ENCODE results near the gene NPY1R.

The NPY1R gene

DNA sequence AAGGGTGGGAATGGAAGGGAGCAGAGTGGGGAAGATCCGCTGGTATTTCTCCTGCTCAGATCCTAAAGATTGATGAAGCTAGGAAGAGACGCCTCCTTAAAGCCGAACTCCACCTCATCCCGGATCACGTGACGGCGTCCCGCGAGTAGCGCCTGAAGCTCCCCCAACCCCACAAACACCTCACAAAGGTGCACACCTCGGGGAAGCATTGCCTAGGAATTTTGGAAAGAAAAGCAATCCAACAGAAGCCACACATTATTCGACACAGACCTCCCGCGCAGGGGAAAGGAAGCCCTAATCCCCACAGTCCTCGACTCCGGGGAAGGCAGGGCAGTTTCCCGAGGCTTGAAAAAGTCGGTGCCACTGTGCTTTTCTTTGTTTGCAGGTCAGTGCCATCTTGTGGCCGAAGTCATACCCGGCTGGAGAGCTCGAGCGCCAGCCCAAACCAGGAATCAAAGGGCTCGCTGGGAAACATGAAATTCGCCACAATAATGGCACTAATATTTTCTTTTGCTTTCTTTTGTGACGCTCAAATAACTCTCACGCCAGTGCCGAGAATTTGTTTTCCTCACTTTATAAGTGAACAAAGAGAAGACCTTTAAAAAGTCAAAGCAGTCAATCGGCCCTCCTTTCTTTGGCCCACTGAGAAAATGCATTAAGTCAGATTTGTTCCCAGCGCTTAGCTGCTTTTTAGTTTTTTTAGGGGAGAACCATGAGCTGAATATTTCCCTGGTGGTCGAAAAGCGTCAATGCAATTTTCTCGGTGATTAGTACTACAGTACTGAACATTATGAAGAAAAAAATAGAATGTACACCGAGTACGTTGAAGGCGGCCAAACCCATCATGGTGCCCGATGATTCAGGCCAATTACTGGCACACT is at the start of gene NPY1R:
NPY1R (minus strand) TSS at position 71 of the 881 bp plus-strand sequence. CDS start 6,042 bp downstream, outside the sequence.
- peak; percentile 55 for DNase-seq

DNA sequence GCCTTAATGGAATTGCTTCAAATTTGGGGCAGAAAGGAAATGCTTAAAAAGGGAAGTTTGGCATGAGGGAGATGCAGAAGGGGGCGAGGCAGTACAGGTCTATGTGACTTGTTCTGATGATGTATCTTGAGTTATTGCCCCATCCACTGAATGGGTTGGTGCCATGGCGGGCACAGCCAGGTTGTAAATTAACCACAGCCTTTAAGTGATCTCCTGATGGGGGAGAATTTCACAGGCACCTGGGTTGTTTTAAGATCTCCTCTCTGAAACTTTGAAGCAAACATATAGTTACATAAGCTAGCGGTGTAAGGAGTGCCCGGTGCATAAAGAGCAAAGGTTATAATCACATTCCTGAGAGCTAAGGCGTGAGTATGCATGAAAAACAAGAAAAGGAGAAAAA is 48.3 kb upstream of the NPY1R start:
- DNase-seq = no peak

DNA sequence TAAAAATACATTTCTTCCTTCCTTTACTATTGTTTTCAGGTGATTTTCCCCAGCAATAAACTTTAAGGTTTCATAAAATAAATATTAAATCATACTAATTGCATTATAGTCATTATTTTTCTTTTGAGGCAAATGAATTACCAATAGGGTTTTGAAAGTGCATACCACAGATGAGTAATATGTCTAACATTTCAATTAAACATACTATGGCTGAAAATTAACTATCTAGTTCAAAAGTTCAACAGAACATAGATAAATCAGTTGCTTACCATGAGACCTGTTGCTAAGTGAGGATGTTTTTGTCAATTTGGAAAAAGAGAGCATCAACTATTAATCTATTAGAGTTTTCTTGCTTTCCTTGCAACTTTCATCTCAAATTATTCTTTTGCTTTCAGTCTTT is 46.3 kb upstream of the NPY1R start:
- no peak for DNase-seq

DNA sequence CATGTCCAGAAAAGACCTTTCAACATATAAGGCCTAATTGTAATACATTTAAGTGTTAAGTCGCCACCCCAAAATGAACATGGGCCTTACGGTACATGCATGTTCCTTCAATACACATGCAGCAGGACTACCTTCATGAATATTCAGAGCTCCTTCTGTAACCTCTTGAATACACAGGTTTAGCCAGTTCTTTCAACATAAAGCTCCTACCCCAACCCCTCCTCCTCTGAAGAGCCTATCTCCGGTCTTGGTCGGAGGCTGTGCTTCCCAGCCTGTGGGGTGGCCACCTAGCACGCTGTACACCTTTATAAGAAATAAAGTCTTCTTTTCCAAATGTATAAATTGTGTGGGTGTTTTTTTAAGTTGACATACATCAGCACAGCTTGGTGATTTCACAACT is 39.6 kb upstream of the NPY1R start:
- no peak for DNase-seq

DNA sequence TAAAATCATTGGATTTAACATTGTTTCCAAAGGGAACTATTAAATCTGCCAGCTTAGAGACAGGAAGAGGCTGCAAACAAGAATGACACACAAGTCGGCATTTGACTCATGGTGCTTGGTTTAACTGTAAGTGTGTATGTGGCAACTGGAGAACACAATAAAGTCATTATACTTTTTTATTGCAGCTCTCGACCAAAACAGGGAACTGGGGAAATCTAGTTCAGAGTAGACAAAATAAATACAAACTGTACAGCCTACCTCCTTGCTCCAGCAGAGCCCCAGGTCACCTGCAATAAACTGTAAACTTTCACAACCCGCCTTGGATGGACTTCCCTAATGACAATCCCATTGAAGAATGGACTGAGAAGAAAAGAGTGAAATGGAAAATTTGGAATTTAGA is 35.3 kb upstream of the NPY1R start:
- no peak for DNase-seq

DNA sequence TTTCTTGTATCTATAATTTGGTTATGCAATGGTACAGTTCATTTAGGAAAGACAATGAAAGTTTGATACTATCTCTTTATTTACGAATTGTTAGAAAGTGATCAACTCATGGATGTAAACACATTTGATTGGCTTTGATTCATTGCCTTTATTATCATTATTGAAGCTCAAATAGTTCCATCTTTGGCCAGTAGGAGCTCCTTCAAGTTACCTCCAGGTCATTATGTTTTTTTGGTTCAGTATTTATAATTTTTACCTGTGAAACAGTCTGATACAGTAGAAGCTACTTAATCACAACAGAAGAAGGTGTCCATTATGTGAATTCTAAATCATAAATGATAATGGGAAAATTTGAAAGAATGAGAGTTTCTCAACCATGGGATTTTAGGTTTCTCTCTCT is 23.7 kb upstream of the NPY1R start:
- no peak for DNase-seq

DNA sequence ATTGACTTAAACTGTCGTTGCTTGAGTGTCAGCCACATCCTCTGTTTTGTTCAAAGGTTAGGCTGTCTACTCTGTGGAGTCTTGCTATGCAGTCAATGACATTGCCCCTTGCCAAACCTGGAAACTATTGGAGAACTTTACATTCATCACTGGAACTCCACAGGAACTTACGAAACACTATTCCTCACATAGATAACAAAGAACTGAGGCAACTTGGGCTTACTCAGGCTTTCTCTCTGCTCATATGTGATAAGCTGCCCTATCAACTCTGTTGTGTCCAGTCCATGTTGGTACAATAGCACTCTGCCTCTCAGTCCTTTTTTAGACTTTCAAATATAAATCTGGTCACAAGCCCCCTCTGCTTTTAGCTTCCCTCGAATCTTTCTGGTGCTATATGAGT is 20.7 kb upstream of the NPY1R start:
- no peak for DNase-seq

DNA sequence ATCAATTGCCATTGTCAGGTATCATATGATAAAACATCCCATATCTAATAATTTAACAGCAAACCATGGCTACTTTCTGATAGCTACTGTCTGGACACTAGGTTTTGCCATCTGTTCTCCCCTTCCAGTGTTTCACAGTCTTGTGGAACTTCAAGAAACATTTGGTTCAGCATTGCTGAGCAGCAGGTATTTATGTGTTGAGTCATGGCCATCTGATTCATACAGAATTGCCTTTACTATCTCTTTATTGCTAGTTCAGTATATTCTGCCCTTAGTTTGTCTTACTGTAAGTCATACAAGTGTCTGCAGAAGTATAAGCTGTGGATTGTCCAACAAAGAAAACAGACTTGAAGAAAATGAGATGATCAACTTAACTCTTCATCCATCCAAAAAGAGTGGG is 18.3 kb upstream of the NPY1R start:
- DNase-seq = no peak

DNA sequence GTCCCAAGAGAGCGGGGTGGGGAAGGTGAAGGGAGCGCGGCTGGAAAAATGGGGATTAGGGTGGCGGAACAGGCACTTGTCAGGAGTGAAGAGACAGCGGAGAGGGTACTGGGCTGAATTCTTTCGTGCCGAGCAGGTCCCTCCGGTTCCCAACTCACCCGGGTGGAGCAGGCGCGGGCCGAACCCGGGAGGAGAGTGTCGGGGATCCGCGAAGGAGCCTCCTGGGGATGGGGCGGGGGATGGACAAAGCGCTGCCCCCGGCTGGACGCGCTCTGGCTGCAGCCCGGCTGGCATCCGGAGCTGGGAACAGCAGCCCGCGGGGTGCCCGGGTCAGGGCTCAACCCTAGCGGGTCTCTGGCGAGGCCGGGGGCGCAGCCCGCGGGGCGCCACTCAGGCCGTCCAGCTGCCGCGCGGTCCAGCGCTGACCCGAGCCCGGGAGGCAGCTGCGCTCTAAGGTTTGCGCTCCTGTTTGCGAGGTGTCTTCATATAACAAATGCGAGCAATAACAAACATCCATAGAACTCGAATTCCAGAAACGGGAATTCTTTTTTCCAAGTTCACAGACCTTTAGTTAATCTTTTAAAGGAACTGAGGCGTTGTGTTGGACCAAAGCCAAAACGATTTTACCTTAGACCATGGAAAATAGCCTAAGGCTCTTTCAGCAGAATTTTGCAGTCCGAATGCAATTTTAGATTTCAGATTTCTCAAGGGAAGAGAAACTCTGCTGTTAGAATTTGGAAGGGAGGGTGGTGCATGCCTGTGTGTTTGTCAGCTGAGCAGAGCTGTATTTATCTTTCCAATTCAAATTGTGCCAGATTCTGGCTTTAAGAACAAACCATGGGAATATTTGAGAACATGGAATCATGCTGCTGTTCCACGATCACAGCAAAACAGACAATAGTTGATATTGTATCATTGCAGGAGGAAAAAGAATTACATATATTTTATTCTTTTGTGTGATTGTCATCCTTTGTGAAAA is 12.0 kb upstream of the NPY1R start:
- DNase-seq = no peak

DNA sequence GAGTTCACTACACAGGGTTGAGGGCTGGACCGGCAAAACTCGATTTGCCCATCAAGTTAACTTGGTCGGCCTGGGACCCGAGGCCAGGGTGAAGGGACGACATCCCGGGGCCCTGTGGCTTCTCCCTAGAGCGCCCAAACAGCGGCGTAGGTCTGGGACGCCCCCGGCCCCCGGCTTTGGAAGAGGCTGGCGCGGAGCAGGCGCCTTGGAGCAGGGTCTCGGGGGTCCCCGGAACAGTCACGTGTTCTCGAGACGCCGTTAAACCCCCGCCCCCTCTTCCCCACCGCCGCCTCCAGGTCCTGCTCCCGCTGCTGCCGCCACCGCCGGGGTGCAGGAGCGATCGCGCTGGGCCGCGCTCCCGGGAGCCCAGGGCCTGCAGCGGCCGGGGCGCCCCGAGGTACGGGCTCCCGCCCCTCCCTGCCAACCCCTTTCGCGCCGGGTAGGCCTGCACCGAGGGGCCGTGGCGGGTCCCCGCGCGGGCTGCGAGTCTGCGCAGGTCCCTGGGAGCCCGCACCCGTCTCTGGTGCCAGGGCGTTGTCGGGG is 11.3 kb upstream of the NPY1R start, which contains the start of gene NPY5R:
NPY5R (plus strand) TSS at position 289 of the 543 bp plus-strand sequence. CDS start 6,382 bp downstream, outside the sequence.
- no peak for DNase-seq

DNA sequence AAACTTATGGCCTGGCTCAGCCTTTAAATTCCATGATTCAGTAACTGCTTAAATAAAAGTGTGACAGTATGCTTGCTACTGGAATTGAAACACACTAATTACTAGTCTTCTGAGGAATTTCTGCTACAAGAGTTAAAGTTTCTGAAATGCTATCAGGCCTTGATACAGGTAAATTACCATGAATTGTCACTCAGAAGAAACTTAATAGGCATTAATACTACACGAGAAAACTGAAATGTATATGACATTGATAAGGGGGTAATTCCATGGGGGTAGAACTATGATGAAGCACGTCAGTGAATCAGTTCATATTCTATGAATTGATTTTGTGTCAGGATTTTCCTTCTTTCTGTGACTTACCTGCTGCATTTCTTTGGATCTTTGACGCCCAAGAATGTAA is 3.0 kb upstream of the NPY1R start:
- no peak for DNase-seq

DNA sequence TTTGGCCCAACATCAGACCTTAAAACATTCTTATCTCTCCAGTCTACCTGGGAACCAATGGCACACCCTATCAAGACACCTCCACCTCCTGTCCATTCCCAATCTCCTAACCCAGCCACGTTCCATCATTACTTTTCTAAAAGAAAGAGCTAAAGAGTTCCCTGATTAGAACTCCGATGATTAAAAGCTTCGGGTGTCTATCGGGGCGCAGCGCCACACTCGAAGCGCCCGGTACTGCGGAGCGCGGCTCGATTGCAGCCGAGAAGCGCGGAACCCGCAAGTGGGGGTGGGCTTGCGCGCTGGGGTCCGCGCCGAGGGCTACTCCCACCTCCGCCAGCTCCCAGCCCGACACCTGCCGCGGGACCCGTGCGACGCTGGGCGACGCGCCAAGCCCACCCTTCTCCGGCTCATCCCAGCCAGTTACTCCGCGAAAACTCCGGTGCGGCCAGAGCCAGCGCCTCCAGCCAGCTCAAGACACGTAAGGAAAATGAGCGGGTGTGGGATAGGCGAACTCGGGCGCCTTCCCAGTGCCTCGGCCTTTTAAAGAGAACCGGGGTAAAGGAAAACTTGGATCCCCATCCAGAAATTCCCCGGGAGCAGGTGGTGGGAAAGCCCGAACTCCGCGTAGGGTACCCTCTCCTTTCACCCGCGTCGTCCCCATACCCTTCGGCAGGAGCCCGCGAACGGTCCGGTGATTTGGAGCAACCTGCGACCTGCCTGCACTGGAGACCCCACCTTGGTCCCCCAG is 593 bp downstream of the NPY1R start:
- DNase-seq = no peak

DNA sequence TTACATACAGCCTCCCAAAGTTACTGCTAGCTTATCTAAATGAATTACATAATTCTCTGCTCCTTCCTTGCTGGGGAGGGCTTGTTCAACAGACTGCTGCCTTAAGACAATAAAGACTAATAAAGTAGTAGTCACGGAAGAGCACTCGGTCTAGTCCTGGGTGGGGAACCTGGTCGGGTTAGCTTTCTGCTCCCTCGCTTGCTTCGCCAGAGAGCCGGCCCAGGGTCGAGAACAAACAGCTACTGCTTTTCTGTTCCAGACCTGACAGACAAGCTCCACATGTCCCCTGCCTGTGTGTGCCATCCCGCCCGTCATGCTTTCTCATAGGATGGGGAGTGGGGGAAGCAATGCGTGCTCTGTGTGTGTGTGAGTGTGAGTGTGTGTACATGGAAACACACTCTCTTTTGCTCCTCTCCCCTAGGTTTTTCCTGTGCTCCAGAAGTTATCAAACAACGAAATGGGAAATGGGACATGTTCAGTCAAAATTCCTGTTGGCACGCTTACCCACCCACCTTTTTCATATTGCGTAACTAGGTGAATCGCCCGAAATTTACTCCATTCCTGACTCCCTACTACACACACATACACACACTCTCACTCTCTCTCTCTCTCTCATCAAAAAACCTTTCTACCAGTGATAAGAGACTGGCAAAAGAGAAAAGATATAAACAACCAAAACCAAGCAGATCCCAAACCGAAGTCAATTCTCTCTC is 1.3 kb downstream of the NPY1R start:
- no peak for DNase-seq

DNA sequence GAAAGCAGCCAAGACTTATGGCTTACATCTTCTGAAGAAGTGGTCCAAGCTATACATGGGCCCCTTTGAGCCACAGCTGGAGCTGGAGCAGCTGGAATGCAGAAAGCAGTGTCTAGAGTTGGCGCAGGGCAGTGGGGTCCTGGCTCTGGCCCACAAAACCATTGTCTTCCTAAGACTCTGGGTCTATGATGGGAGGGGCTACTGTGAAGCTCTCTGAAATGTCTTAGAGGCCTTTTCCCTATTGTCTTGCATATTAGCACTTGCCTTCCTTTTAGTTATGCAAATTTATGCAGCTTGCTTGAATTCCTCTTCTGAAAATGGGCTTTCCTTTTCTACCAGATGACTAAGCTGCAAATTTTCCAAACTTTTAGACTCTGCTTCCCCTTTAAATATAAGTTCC is 15.3 kb downstream of the NPY1R start:
- no peak for DNase-seq

DNA sequence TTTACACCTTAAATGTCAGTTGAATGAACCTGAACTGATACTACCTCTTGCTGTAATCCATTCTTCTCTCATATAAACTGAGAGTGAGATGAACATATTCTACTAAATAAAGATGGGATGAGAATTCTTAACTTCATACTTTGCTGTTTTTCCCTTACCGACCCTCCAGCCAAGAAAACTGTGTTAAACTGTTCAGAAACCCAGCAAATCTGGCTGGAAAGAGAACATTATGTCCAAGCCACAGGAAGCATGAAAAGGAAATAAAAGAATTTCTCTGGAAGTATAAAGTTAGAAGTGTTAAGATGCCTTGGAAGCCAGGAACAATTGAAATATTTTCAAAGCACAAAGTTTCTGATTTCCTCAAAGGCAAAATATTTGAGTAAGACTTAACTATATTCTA is 22.9 kb downstream of the NPY1R start:
- no peak for DNase-seq

DNA sequence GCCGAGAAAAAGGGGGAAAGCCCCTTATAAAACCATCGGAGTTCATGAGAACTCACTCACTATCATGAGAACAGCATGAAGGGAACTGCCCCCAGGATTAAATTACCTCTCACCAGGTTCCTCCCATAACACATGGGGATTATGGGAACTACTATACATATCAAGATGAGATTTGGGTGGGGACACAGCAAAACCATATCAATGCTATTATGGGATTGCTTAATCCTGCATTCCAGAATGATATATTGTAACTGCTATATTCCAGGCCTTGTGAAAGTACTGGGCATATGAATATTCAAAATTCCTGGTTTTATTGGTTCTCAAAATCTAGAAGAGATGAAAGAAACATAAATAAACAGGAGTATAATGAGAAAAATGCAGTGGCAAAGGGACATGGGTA is 29.3 kb downstream of the NPY1R start:
- DNase-seq = no peak

DNA sequence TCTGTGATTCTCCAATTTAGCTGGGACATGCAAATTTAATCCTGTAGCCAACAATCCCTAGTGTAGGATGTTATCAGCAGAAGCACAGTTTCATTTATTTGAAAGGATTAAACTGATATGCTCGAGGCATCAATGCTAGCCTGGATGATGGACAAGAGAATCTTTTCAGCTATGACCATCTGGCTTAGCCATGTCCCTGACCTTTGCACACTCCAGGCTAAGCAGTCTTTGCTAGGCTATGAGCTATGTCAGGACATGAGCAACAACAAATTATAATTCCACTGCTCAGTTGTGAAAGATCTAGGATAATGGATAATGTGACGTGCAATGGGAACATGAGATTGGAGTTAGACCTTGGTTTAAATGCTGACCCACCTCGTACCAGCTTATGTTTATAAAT is 32.0 kb downstream of the NPY1R start:
- no peak for DNase-seq

DNA sequence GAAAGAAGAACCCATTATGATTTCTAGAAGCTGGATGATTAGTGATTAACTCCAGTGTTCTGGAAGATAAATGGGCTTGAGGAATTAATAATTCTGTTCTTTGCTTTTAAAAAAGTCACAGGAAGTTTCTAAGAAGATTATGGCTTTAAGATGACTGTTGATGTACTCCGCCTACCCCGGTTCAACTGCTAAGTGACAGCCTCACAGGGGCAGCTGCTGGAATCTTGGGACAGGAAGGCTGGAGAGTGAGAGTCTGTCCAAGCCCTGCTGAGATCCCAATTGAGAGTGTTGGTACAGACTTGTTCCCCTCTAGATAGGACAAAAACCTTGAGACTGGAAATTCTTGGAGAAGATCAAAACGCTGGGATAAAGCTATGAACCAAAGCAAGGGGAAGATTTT is 37.3 kb downstream of the NPY1R start:
- DNase-seq = no peak

DNA sequence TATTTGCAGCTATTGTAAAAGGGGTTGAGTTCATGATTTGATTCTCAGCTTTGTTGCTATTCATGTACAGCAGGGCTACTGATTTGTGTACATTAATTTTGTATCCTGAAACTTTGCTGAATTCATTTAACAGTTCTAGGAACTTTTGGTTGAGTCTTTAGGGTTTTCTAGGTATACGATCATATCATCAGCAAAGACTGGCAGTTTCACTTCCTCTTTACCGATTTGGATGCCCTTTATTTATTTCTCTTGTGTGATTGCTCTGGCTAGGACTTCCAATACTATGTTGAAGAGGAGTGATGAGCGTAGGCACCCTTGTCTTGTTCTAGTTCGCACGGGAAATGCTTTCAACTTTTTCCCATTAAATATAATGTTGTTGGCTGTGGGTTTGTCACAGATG is 48.1 kb downstream of the NPY1R start:
- no peak for DNase-seq

DNA sequence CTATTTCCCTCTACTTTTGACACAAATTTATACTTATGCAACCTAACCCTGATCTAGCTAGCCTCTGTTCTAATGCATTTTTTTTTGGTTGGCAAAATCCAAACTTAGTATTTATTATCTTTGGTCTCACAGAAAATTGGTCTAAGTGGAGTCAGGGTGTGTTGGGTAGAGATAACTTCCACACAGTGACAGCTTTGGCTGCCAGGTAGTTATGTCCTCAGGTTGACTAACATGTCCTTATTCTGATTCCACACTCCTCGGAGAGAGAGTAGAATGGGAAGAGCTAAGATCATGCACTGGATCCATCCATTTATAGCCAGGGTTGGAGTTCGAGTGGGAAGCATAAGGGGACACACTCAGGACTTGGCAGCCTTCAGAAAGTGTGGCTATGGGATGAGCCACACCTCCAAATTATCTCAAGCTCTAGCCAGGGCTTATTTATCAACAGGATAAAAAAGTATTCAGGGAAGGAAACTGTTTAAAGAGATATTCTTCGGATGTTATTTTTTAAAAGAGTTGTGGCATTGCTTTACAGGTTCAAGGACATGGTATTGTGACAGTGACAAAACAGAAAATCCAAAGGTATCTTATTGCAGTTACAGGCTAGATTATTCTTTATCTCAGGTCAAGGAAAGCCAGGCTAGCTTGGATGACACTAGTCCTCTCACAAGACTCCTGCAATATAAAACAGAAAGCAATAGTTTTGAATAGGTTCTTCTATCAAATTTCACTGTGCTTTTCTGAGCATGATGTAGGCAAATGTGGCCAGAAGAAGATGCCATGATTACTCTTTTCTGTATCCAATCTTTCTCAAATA is 51.5 kb downstream of the NPY1R start:
- DNase-seq = no peak

DNA sequence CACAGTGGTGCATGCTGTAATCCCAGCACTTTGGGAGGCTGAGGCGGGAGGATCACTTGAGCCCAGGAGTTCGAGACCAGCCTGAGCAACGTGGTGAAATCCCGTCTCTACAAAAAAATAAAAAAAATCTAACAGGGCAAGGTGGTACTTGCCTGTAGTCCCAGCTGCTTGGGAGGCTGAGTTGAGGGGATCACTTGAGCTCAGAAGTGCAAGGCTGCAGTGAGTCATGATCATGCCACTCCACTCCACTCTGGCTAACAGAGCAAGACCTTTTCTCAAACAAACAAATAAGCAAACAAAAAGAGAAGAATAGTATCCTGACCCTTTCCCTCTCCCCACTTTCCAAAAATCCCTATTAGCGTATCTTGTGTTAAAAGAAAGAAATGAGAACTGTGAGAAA is 52.7 kb downstream of the NPY1R start:
- DNase-seq = no peak

Measured in NCI-H1417 treated with DMSO at 0.1 percent for 48 hours (cell line).